Loucy (cell line): ENCODE measurements around the gene LAMB3.

ENCODE experiments used
- H2AFZ ChIP-seq: fragments of 200-600 bp; sonication (generic); 2 replicates; pipeline ENCODE4 v1.6.0; 2016; ENCODE audit warnings: antibody characterized with exemption, mild to moderate bottlenecking, low read length, moderate library complexity
- H3F3A ChIP-seq: fragments of 200-600 bp; 2 replicates; pipeline ENCODE4 v1.6.0; 2016; ENCODE audit warnings: antibody characterized with exemption, low read depth, mild to moderate bottlenecking
- H3K27me3 ChIP-seq: fragments of 200-600 bp; sonication (generic); 2 replicates; pipeline ENCODE4 v1.6.1; 2014; ENCODE audit warnings: low read length, mild to moderate bottlenecking; ENCODE audit not compliant: insufficient read depth, poor library complexity, severe bottlenecking
- H3K36me3 ChIP-seq: fragments of 200-600 bp; sonication (generic); 2 replicates; pipeline ENCODE4 v1.6.1; 2016; ENCODE audit warnings: low read length; ENCODE audit not compliant: insufficient read depth
- H3K4me1 ChIP-seq: fragments of 200-600 bp; sonication (generic); 2 replicates; pipeline ENCODE4 v1.5.1; 2014; ENCODE audit warnings: low read length, mild to moderate bottlenecking; ENCODE audit not compliant: insufficient read depth, poor library complexity, severe bottlenecking
- H3K4me2 ChIP-seq: fragments of 200-600 bp; sonication (generic); 2 replicates; pipeline ENCODE4 v1.6.0; 2014; ENCODE audit warnings: antibody characterized with exemption, low read length, low read depth, mild to moderate bottlenecking; ENCODE audit not compliant: poor library complexity, severe bottlenecking
- H3K4me3 ChIP-seq: fragments of 200-600 bp; sonication (generic); 2 replicates; pipeline ENCODE4 v1.5.1; 2014; ENCODE audit warnings: low read length, mild to moderate bottlenecking, mixed read lengths; ENCODE audit not compliant: poor library complexity, severe bottlenecking
- H3K79me2 ChIP-seq: fragments of 200-600 bp; sonication (generic); 2 replicates; pipeline ENCODE4 v1.6.1; 2014; ENCODE audit warnings: low read length; ENCODE audit not compliant: insufficient read depth
- H3K9ac ChIP-seq: fragments of 200-600 bp; sonication (generic); 2 replicates; pipeline ENCODE4 v1.6.0; 2014; ENCODE audit warnings: mild to moderate bottlenecking, low read depth, low read length, moderate library complexity; ENCODE audit not compliant: poor library complexity, severe bottlenecking
- H3K9me2 ChIP-seq: fragments of 200-600 bp; sonication (generic); replicated peaks from 2 replicates; pipeline ENCODE4 v1.6.1; 2016; ENCODE audit warnings: low read depth, low read length, mixed read lengths
- H3K9me3 ChIP-seq: fragments of 200-600 bp; sonication (generic); 2 replicates; pipeline ENCODE4 v1.6.1; 2014; ENCODE audit warnings: mild to moderate bottlenecking, antibody characterized with exemption, low read length, low read depth; ENCODE audit not compliant: insufficient read depth
- H4K20me1 ChIP-seq: fragments of 200-600 bp; sonication (generic); 2 replicates; pipeline ENCODE4 v1.6.0; 2014; ENCODE audit warnings: antibody characterized with exemption, low read length, mild to moderate bottlenecking; ENCODE audit not compliant: insufficient read depth, poor library complexity, severe bottlenecking
- EZH2phosphoT487 ChIP-seq: fragments of 200-600 bp; IDR thresholded peaks from 2 replicates; pipeline ENCODE4 v1.6.1; 2018; ENCODE audit warnings: antibody characterized with exemption, mild to moderate bottlenecking, moderate library complexity, borderline replicate concordance
- TF ChIP-seq, protein P1 (sequence below): fragments of 200-600 bp; sonication (generic); conservative IDR thresholded peaks from 2 replicates; pipeline ENCODE4 v1.5.1; 2014; ENCODE audit warnings: mild to moderate bottlenecking, antibody characterized with exemption, low read length

LAMB3 gene

DNA sequence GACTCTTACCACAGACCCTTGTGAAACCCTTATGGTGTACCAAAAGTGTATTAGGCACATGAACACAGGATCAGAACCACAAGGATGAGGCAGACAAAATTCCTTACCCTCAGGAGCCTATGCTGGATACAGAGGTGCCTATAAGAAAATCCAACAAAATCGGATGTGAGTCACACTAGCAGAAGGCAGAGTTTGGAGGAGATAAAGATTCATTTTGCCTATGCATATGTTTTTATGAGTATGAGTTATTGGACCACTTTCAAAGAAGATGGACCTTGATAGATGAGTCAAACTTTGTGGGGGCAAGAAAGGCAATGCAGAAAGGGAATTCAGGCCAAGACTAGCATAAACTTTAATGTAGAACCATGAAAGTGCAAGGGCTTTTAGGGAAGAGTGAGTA lies 51.7 kb downstream of the LAMB3 start:
- no peak for TF ChIP-seq EZH2phosphoT487
- TF ChIP-seq, protein P1, sequence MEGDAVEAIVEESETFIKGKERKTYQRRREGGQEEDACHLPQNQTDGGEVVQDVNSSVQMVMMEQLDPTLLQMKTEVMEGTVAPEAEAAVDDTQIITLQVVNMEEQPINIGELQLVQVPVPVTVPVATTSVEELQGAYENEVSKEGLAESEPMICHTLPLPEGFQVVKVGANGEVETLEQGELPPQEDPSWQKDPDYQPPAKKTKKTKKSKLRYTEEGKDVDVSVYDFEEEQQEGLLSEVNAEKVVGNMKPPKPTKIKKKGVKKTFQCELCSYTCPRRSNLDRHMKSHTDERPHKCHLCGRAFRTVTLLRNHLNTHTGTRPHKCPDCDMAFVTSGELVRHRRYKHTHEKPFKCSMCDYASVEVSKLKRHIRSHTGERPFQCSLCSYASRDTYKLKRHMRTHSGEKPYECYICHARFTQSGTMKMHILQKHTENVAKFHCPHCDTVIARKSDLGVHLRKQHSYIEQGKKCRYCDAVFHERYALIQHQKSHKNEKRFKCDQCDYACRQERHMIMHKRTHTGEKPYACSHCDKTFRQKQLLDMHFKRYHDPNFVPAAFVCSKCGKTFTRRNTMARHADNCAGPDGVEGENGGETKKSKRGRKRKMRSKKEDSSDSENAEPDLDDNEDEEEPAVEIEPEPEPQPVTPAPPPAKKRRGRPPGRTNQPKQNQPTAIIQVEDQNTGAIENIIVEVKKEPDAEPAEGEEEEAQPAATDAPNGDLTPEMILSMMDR: no peak

DNA sequence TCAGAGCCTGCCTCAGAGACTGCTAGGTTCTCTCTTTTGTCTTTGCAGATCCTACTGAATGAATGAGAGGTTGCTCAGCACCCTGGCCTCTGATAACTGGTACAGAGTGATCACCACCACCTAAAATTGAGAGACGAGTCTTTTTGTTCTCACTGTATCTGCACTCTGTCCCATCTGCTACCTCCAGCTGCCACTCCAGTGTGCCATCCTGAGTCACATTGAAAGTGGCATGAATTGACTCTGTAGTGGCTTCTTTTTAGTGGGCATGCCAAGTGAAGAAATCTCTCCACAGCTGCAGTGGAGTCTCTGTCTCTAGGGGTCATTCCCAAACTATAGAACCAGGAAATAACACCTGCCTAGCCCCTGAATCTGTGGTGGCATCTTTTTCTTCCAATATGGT lies 54.0 kb downstream of the LAMB3 start:
- H3K9me3 ChIP-seq: no peaks in the 10 kb centered on the region
- H3F3A ChIP-seq: no peaks in the 10 kb centered on the region
- H3K4me2 ChIP-seq: no peak overlapping the region
- H3K79me2 ChIP-seq: no peaks in the 10 kb centered on the region
- H3K4me1 ChIP-seq: no peaks in the 10 kb centered on the region
- H2AFZ ChIP-seq: no peak overlapping the region
- H3K9me2 ChIP-seq: no peaks in the 10 kb centered on the region
- H3K9ac ChIP-seq: no peak overlapping the region
- no peaks in the 10 kb centered on the region for H3K27me3 ChIP-seq
- H4K20me1 ChIP-seq: no peaks in the 10 kb centered on the region
- H3K4me3 ChIP-seq: no peak overlapping the region
- TF ChIP-seq, protein P1: no peak
- TF ChIP-seq EZH2phosphoT487: no peak
- H3K36me3 ChIP-seq: no peaks in the 10 kb centered on the region

More for the DNA sequence above, 51.7 kb downstream of the LAMB3 start:
- Histone ChIP-seq H3K4me1 (no peaks in the 10 kb centered on the region), H3K9me3 (no peaks in the 10 kb centered on the region), H3K4me2 (no peak overlapping the region), H3K9ac (no peak overlapping the region), H4K20me1 (no peaks in the 10 kb centered on the region), H3K36me3 (no peaks in the 10 kb centered on the region), H3K4me3 (no peak overlapping the region), H3F3A (no peaks in the 10 kb centered on the region), H3K79me2 (no peaks in the 10 kb centered on the region), H3K27me3 (no peaks in the 10 kb centered on the region), H2AFZ (no peak overlapping the region), H3K9me2 (no peaks in the 10 kb centered on the region)

DNA sequence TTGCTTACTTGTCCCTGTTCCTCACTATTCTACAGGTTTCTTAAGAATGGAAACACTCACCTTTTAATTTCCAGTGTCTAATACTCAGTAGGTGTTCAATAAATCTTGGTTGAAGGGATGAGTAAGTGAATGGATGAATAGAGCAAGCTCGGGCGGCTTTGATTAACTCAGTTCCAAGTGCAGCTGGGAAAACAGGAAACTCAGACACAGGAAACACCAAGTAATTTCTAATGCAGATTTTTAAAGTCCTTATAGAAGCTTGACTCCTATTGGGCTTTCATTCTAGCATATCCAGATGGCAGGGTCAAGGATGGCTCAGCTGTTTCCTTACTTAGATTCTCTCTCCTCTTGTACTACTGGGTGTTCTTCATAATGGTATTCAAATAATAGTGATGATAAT lies 54.7 kb downstream of the LAMB3 start:
- Histone ChIP-seq H4K20me1 (no peaks in the 10 kb centered on the region), H3K4me1 (no peaks in the 10 kb centered on the region), H3F3A (no peaks in the 10 kb centered on the region), H3K27me3 (no peaks in the 10 kb centered on the region), H3K36me3 (no peaks in the 10 kb centered on the region), H3K79me2 (no peaks in the 10 kb centered on the region), H3K9ac (no peak overlapping the region), H3K4me2 (no peak overlapping the region), H3K9me2 (no peaks in the 10 kb centered on the region), H2AFZ (no peak overlapping the region), H3K9me3 (no peaks in the 10 kb centered on the region), H3K4me3 (no peak overlapping the region)
- TF ChIP-seq, protein P1: no peak
- no peak for TF ChIP-seq EZH2phosphoT487
